ENCODE data around the gene CCDC184. TPM values are rescaled to one million over a fixed set of nuclear protein-coding genes. Genes with fewer than 3 reads are reported as not detected.

CCDC184 gene
- polyA plus RNA-seq, 1 donor from 2014 or later = 35.3 TPM

DNA sequence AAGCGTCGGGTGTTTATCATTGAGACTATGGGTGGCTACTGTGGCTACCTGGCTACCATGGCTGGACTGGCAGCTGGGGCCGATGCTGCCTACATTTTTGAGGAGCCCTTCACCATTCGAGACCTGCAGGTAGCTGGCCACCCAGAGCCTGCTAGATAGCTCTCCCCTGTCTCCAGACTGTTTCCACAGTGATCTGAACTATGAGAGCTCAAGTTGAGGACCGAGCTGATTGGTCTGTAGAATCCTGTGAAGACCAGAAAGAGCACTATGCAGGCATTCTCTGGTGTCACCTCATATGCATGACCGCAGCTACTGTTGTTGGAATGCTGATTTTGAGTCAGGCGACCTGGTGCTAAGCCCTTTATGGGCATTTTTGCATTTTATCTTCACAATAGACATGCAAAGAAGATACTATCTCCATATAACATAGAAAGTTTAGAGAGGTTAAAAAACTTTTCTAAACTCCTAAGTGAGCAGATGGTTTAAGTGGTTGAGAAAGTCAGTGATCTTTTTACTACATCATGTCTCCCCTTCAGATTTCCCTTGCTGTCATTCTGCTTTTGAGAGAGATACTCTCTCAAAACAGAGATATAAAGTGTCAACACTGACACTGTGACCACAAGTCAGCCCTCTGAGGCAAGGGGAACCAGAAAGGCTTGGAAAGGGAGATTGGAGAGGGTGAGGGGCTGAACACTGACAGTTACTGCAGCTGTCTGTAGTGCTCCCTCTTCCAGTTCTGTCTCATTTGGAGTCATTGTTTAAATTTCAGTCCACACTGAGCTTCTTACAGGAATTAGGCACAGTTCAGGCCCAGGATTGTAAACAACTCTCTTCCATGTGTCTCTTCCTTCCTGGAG, 40.4 kb upstream of the CCDC184 start:
- Histone ChIP-seq H3K9me2 (ENCODE audit: insufficient read depth, low read length) (no peaks in the 10 kb centered on the region), H3K4me3 (ENCODE audit: low read length) (no peak overlapping the region), H3K27me3 (ENCODE audit: insufficient read depth, low read depth, low read length) (no peaks in the 10 kb centered on the region), H2AFZ (ENCODE audit: low read depth, low read length) (no peak overlapping the region), H3K4me2 (ENCODE audit: low read length) (no peak overlapping the region), H3K79me2 (replicated peaks; ENCODE audit: insufficient read depth, low read length) (no peaks in the 10 kb centered on the region), H4K20me1 (ENCODE audit: insufficient read depth) (no peaks in the 10 kb centered on the region), H3K9ac (ENCODE audit: low read length) (no peak overlapping the region), H3K36me3 (ENCODE audit: insufficient read depth, low read length) (peaks cover 7% of the 10 kb centered on the region), H3K9me3 (ENCODE audit: low read length) (no peaks in the 10 kb centered on the region), H3K27ac (ENCODE audit: low read length) (no peak overlapping the region), H3F3A (ENCODE audit: insufficient read depth, low read length, poor library complexity, severe bottlenecking) (no peaks in the 10 kb centered on the region)
- TF ChIP-seq POLR2AphosphoS5 (IDR thresholded peaks at IDR 0.05) (no peak), MXI1 (conservative IDR thresholded peaks at IDR 0.05; ENCODE audit: poor library complexity, severe bottlenecking) (no peak), SMC3 (conservative IDR thresholded peaks at IDR 0.05; ENCODE audit: poor library complexity) (no peak), EP300 (conservative IDR thresholded peaks at IDR 0.05; ENCODE audit: poor library complexity, severe bottlenecking) (no peak), TAF1 (IDR thresholded peaks at IDR 0.05; ENCODE audit: low read depth) (no peak), EZH2 (IDR thresholded peaks at IDR 0.05; ENCODE audit: borderline replicate concordance, insufficient read depth, low read length, poor library complexity, severe bottlenecking) (no peak)
- TF ChIP-seq, protein P1, sequence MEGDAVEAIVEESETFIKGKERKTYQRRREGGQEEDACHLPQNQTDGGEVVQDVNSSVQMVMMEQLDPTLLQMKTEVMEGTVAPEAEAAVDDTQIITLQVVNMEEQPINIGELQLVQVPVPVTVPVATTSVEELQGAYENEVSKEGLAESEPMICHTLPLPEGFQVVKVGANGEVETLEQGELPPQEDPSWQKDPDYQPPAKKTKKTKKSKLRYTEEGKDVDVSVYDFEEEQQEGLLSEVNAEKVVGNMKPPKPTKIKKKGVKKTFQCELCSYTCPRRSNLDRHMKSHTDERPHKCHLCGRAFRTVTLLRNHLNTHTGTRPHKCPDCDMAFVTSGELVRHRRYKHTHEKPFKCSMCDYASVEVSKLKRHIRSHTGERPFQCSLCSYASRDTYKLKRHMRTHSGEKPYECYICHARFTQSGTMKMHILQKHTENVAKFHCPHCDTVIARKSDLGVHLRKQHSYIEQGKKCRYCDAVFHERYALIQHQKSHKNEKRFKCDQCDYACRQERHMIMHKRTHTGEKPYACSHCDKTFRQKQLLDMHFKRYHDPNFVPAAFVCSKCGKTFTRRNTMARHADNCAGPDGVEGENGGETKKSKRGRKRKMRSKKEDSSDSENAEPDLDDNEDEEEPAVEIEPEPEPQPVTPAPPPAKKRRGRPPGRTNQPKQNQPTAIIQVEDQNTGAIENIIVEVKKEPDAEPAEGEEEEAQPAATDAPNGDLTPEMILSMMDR (IDR thresholded peaks at IDR 0.05; ENCODE audit: poor library complexity, severe bottlenecking) = no peak

DNA sequence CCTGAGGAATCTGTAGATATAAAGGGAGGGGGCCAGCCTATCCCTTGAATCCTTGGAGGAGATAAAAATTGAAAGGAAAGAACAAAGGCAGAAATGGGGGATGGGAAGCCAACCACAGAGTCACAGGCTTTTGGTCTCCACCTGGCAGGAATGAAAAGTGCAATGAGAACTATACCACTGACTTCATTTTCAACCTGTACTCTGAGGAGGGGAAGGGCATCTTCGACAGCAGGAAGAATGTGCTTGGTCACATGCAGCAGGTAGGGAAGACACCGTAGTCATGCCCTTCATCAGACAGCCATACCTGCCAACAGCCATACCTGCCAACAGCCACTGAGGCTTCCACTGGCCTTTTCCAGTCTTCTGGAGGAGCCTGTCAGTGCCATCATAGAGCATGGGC, 39.5 kb upstream of the CCDC184 start:
- Histone ChIP-seq H3K27ac (ENCODE audit: low read length) (no peak overlapping the region), H3K9ac (ENCODE audit: low read length) (no peak overlapping the region), H3K27me3 (ENCODE audit: insufficient read depth, low read depth, low read length) (no peaks in the 10 kb centered on the region), H3K4me3 (ENCODE audit: low read length) (no peak overlapping the region), H3K36me3 (ENCODE audit: insufficient read depth, low read length) (peaks cover 7% of the 10 kb centered on the region), H2AFZ (ENCODE audit: low read depth, low read length) (no peak overlapping the region), H3K9me2 (ENCODE audit: insufficient read depth, low read length) (no peaks in the 10 kb centered on the region), H4K20me1 (ENCODE audit: insufficient read depth) (no peaks in the 10 kb centered on the region), H3K4me2 (ENCODE audit: low read length) (no peak overlapping the region), H3K79me2 (replicated peaks; ENCODE audit: insufficient read depth, low read length) (no peaks in the 10 kb centered on the region), H3F3A (ENCODE audit: insufficient read depth, low read length, poor library complexity, severe bottlenecking) (no peaks in the 10 kb centered on the region), H3K9me3 (ENCODE audit: low read length) (no peaks in the 10 kb centered on the region)
- TF ChIP-seq, protein P1 (IDR thresholded peaks at IDR 0.05; ENCODE audit: poor library complexity, severe bottlenecking) = no peak
- TF ChIP-seq, protein P2, sequence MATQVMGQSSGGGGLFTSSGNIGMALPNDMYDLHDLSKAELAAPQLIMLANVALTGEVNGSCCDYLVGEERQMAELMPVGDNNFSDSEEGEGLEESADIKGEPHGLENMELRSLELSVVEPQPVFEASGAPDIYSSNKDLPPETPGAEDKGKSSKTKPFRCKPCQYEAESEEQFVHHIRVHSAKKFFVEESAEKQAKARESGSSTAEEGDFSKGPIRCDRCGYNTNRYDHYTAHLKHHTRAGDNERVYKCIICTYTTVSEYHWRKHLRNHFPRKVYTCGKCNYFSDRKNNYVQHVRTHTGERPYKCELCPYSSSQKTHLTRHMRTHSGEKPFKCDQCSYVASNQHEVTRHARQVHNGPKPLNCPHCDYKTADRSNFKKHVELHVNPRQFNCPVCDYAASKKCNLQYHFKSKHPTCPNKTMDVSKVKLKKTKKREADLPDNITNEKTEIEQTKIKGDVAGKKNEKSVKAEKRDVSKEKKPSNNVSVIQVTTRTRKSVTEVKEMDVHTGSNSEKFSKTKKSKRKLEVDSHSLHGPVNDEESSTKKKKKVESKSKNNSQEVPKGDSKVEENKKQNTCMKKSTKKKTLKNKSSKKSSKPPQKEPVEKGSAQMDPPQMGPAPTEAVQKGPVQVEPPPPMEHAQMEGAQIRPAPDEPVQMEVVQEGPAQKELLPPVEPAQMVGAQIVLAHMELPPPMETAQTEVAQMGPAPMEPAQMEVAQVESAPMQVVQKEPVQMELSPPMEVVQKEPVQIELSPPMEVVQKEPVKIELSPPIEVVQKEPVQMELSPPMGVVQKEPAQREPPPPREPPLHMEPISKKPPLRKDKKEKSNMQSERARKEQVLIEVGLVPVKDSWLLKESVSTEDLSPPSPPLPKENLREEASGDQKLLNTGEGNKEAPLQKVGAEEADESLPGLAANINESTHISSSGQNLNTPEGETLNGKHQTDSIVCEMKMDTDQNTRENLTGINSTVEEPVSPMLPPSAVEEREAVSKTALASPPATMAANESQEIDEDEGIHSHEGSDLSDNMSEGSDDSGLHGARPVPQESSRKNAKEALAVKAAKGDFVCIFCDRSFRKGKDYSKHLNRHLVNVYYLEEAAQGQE (IDR thresholded peaks at IDR 0.05; ENCODE audit: borderline replicate concordance) = no peak
- no peak for TF ChIP-seq MXI1 (conservative IDR thresholded peaks at IDR 0.05; ENCODE audit: poor library complexity, severe bottlenecking)
- TF ChIP-seq RAD21 (conservative IDR thresholded peaks at IDR 0.05) = no peak
- TF ChIP-seq EP300 (conservative IDR thresholded peaks at IDR 0.05; ENCODE audit: poor library complexity, severe bottlenecking) = no peak
- TF ChIP-seq POLR2AphosphoS5 (IDR thresholded peaks at IDR 0.05) = no peak
- no peak for TF ChIP-seq SMC3 (conservative IDR thresholded peaks at IDR 0.05; ENCODE audit: poor library complexity)
- no peak for TF ChIP-seq EZH2 (IDR thresholded peaks at IDR 0.05; ENCODE audit: borderline replicate concordance, insufficient read depth, low read length, poor library complexity, severe bottlenecking)
